T-helper 1 cell treated with Interleukin-12 subunit alpha and Interleukin-12 subunit beta and Interleukin-4 antibody, amounts not matched to agents 30 μg/mL and 1 μg/mL, for 36 hours (primary cell): Measurements from ENCODE around the gene FOXP4.
"Not testable (repeated sequence)": the region's sequence is repeated elsewhere in the genome, so short reads cannot be mapped to it uniquely, and the experiment has no call there.

Source experiments
- H3K27ac Mint-ChIP-seq: one replicate; pipeline ENCODE4 v1.8.0; 2021; ENCODE audit warnings: mild to moderate bottlenecking, mixed read lengths
- H3K27me3 Mint-ChIP-seq: one replicate; pipeline ENCODE4 v1.8.0; 2021; ENCODE audit warnings: low read depth, mixed read lengths
- H3K36me3 Mint-ChIP-seq: one replicate; pipeline ENCODE4 v1.8.0; 2021; ENCODE audit warnings: low read depth, mixed read lengths
- H3K4me1 Mint-ChIP-seq: one replicate; pipeline ENCODE4 v1.8.0; 2021; ENCODE audit warnings: low read depth, mixed read lengths
- H3K4me3 Mint-ChIP-seq: one replicate; pipeline ENCODE4 v1.8.0; 2021; ENCODE audit warnings: mild to moderate bottlenecking, moderate library complexity, mixed read lengths
- H3K9me3 Mint-ChIP-seq: one replicate; pipeline ENCODE4 v1.8.0; 2021; ENCODE audit warnings: mixed read lengths

Gene FOXP4

DNA sequence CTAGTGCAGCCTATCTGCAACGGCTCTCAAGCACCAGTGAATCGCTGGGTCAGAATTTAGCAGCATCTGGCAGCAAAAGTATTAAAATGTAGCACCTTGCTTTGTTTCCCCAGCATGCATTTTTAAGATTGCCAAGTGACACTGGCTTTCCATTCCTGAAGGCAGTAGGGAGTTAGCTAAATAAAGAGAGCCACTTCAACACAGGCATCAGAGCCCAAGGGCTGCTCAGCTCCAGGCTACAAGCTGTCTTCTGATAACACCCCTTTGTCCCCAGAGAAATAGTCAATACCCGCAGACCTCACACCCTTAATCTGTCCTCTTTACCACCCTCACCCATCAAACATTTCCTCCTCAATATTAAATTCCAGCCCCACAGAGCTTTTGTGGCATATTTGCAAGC lies 72.4 kb downstream of the FOXP4 start:
- H3K9me3 Mint-ChIP-seq = peaks cover 9% of the 10 kb centered on the region
- no peaks in the 10 kb centered on the region for H3K36me3 Mint-ChIP-seq
- H3K27ac Mint-ChIP-seq = no peak overlapping the region

DNA sequence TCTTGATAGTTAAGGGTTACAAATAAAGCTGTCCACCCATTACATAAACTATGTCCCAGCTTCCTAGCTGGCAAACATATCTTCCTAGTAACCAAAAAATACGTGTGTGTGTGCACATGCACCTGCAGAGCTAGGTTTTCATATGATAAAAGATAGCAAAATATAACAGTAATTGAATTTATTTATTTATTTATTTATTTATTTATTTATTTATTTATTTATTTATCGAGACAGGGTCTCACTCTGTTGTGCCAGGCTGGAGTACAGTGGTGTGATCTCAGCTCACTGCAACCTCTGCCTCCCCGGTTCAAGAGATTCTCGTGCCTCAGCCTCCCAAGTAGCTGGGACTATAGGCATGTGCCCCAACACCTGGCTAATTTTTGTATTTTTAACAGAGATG lies 73.0 kb downstream of the FOXP4 start:
- H3K27me3 Mint-ChIP-seq = peaks cover 26% of the 10 kb centered on the region
- not testable (repeated sequence) for H3K27ac Mint-ChIP-seq, H3K4me1 Mint-ChIP-seq, H3K4me3 Mint-ChIP-seq, H3K9me3 Mint-ChIP-seq, H3K36me3 Mint-ChIP-seq

More for the DNA sequence above, 72.4 kb downstream of the FOXP4 start:
- Mint-ChIP-seq H3K27me3 (peaks cover 31% of the 10 kb centered on the region), H3K4me1 (no peaks in the 10 kb centered on the region), H3K4me3 (no peak overlapping the region)

DNA sequence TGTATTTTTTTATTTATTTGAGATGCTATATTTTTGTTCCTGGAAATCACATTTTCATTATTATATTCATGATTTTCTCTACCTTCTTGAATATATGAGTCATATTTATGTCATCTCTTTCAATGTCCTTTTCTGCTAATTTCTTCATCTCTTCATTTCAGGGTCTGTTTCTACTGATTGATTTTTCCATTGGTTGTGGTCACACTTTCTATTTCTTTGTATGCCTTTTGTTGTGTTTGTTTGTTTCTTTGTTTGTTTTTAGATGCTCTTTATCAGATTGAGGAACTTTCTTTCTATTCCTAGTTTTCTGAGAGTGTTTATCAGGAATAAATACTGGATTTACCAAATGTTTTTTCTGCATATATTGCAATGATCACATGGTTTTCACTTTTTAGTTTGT lies 75.2 kb downstream of the FOXP4 start:
- no peak overlapping the region for H3K27ac Mint-ChIP-seq
- no peaks in the 10 kb centered on the region for H3K36me3 Mint-ChIP-seq
- peaks cover 9% of the 10 kb centered on the region for H3K9me3 Mint-ChIP-seq
- H3K4me3 Mint-ChIP-seq = no peak overlapping the region
- peaks cover 23% of the 10 kb centered on the region for H3K27me3 Mint-ChIP-seq
- peaks cover 9% of the 10 kb centered on the region for H3K4me1 Mint-ChIP-seq

DNA sequence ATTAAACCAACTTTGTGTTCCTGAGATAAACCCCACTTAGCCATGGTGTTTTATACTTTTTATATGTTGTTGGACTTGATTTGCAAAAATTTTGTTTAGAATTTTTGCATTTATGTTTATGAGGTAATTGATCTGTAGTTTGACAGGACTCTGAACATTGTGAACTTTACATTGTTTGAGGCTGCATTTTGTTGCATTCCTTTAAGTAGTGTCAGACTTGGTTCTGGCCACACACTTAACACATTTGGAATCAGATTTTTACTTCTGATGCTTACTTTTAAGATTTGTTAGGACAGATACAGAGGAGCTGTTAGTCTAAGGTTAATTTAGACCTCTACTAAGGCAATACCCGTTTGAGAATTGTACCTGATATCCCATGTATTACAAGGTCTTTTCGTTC lies 75.6 kb downstream of the FOXP4 start:
- Mint-ChIP-seq H3K4me3 (no peak overlapping the region), H3K27me3 (peaks cover 23% of the 10 kb centered on the region), H3K4me1 (peaks cover 9% of the 10 kb centered on the region), H3K36me3 (no peaks in the 10 kb centered on the region), H3K27ac (no peak overlapping the region), H3K9me3 (peaks cover 9% of the 10 kb centered on the region)

DNA sequence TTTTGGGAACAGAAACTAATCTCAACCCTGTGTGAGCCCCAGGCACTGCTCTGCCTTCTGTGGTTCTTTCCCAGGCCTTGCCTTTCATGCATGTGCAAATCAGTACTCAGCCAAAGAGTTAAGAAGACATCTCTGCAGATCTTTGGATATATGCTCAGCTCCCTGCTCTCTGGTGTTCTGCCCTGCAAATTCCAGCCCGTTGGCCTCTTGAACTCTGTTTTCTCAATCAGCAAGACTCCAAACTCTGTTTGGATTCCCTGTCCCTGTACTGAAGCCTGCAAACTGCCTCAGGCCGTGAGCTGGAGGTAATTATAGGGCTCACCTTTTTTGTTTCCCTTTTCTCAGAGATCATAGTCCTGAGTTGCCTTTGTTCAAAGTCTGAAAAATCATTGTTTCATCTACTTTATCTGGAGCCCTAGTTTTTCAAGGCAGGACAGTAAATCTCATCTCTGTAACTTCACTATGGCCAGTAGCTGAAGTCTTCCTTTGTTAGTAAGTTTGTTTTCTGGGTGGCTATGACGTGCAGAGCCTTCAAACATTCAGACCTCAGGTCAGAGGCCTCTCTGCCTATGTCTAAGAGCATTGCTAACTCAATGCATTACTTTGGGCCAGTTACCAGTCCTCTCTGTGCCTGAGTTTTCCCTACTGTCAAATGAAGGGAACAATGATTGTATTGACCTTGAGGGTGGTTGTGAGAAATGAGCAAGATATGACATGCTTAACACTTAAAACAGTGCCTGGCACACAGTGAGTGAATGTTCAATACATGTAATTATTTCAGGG lies 76.2 kb downstream of the FOXP4 start:
- no peak overlapping the region for H3K27ac Mint-ChIP-seq
- H3K36me3 Mint-ChIP-seq = no peaks in the 10 kb centered on the region
- H3K4me1 Mint-ChIP-seq = peaks cover 9% of the 10 kb centered on the region
- H3K4me3 Mint-ChIP-seq = no peak overlapping the region
- H3K27me3 Mint-ChIP-seq = peaks cover 23% of the 10 kb centered on the region
- H3K9me3 Mint-ChIP-seq = peaks cover 9% of the 10 kb centered on the region

DNA sequence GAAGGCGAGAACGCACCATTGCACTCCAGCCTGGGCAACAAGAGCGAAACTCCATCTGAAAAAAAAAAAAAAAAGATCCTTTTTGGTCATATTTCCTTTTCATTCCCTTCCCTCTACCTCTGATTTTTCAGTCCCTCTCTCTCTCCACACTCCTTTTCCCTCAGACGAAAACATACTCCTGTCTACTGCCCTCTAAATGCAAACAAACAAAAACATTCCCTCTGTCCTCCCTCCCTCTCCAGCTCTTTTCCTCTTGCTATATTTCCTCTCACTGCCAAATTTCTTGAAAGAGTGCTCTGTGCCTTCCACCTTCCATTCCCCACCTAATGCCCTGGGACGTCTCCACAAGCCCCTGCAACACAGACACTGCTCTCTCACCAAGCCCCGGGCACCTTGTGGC lies 77.1 kb downstream of the FOXP4 start:
- H3K9me3 Mint-ChIP-seq = peaks cover 9% of the 10 kb centered on the region
- H3K4me3 Mint-ChIP-seq = no peak overlapping the region
- H3K36me3 Mint-ChIP-seq = no peaks in the 10 kb centered on the region
- no peak overlapping the region for H3K27ac Mint-ChIP-seq
- H3K4me1 Mint-ChIP-seq = peaks cover 9% of the 10 kb centered on the region
- peaks cover 29% of the 10 kb centered on the region for H3K27me3 Mint-ChIP-seq

DNA sequence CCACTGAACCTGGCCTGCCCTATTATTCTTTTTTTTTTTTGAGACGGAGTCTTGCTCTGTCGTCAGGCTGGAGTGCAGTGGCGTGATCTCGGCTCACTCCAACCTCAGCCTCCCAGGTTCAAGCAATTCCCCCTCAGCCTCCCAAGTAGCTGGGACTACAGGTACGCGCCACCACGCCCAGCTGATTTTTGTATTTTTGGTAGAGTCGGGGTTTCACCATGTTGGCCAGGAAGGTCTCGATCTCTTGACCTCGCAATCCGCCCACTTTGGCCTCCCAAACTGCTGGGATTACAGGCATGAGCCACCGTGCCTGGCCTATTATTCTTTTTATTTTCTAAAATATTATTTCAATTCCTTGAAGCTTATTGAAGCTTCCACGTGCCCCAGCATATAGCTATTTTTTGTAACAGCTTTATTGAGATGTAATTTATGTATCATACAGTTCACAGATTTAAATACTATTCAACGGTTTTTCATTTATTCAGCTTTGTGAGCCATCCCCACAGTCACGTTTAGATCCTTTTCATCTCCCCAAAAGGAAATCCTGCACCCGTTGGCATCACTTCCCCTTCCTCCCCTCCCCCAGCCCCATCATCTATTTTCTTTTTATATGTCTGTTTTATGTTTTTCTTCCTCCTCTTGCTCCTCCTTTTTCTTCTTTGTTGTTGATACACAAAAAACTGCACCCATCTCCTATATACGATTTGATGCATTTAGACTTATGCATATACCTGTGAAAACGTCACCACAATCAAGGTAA lies 78.6 kb downstream of the FOXP4 start:
- H3K36me3 Mint-ChIP-seq = no peaks in the 10 kb centered on the region
- no peak overlapping the region for H3K27ac Mint-ChIP-seq
- peaks cover 9% of the 10 kb centered on the region for H3K4me1 Mint-ChIP-seq
- H3K27me3 Mint-ChIP-seq = peaks cover 31% of the 10 kb centered on the region
- H3K9me3 Mint-ChIP-seq = peaks cover 9% of the 10 kb centered on the region
- no peak overlapping the region for H3K4me3 Mint-ChIP-seq

DNA sequence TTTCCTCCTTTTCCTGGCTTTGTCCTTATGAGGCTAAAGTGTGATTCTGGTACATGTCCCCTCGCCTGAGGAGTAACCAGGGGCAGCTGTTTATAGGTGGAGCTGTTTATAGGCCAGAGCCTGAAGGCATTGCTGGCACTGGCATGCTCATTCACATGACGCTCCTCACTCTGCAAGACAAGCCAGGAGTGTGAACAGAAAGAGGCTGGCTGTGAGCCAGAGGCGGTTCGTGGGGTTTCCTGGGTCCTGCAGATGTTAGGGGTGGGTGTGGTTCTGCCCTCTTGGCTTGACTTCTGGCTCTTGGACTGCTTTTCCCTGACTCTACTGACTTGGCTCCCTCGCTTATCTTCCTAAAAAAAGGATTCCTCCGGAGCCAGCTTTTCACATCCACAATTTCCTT lies 79.3 kb downstream of the FOXP4 start:
- Mint-ChIP-seq H3K4me3 (no peak overlapping the region), H3K9me3 (peaks cover 9% of the 10 kb centered on the region), H3K27me3 (peaks cover 31% of the 10 kb centered on the region), H3K36me3 (no peaks in the 10 kb centered on the region), H3K4me1 (peaks cover 9% of the 10 kb centered on the region), H3K27ac (no peak overlapping the region)

DNA sequence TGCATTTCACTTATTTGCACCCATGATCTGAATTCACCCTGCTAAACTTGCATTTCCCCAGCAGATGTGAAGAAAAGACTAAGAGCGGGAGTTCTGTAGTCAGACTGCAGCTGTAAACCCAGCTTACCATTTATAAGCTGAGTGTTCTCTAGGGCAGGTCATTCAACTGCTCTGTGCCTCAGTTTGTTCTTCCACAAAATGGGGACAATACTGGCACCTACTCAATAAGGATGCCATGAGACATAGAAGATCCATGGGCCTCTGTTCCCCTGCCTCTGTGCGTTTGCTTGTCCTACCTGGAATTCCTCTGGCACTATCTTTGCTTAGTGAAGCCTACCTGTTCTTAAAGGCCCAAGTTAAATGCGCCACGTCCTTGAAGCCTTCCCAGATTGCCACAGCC lies 79.8 kb downstream of the FOXP4 start:
- Mint-ChIP-seq H3K27me3 (peaks cover 34% of the 10 kb centered on the region), H3K4me3 (no peak overlapping the region), H3K9me3 (peaks cover 9% of the 10 kb centered on the region), H3K36me3 (no peaks in the 10 kb centered on the region), H3K4me1 (peaks cover 9% of the 10 kb centered on the region), H3K27ac (no peak overlapping the region)

DNA sequence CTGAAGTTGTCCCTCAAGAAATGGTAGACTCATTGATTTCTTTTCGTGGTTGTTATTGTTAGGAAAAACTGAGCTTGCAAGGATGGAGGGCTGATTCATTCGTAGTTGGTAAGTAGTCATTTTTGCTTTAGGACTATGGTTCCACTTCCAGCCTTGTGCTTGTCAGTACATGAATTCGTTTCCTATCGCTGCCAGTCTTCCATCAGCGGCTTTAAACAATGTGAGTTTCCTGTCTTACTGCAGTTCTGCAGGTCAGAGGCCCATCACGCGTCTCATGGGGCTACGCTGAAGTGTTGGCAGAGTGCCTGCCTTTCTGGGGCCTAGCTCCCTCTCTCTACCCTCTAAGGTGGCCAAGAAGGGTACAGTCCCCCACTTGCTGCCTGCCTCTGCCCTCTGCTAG lies 80.7 kb downstream of the FOXP4 start:
- peaks cover 27% of the 10 kb centered on the region for H3K27me3 Mint-ChIP-seq
- H3K27ac Mint-ChIP-seq = no peak overlapping the region
- no peak overlapping the region for H3K4me3 Mint-ChIP-seq
- H3K36me3 Mint-ChIP-seq = no peaks in the 10 kb centered on the region
- peaks cover 1% of the 10 kb centered on the region for H3K9me3 Mint-ChIP-seq
- peaks cover 9% of the 10 kb centered on the region for H3K4me1 Mint-ChIP-seq

DNA sequence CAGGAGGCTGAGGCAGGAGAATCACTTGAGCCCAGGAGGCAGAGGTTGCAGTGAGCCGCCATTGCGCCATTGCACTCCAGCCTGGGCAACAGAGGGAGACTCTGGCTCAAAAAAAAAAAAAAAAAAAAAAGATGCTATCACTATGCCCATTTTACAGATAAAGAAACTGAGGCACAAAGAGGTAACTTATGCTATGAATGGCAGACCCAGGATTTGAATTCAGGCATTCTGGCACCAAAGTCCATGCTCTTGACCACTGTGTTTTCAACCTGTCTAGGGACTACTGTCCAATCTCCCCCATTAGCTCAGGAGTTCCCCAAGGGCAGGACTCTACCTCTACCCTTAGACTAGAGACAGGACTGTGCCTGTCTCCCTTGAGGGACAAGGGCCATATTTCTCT lies 82.9 kb downstream of the FOXP4 start:
- H3K9me3 Mint-ChIP-seq = no peaks in the 10 kb centered on the region
- H3K27me3 Mint-ChIP-seq = peaks cover 24% of the 10 kb centered on the region
- H3K4me3 Mint-ChIP-seq = no peak overlapping the region
- H3K27ac Mint-ChIP-seq = no peak overlapping the region
- H3K4me1 Mint-ChIP-seq = peaks cover 9% of the 10 kb centered on the region
- H3K36me3 Mint-ChIP-seq = no peaks in the 10 kb centered on the region

DNA sequence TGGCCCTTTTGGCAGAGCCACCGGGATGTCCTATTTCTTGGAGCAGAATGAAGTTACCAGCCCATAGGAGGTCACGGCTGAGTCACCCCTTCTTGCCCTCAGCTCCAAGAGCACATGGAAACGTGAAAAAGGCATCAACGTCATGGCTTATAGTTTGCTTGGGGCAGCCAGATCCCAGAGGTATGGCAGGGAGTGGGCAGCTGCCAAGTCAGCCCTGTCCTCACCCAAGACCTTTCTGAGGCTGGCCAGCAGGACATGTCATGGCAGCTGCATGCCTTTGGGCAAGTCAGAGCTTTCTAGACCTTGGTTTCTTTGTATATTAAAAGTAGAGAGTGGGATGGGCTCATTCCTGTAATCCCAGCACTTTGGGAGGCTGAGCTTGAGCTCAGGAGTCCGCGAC lies 83.9 kb downstream of the FOXP4 start:
- no peak overlapping the region for H3K4me3 Mint-ChIP-seq
- no peak overlapping the region for H3K27ac Mint-ChIP-seq
- no peaks in the 10 kb centered on the region for H3K9me3 Mint-ChIP-seq
- peaks cover 7% of the 10 kb centered on the region for H3K4me1 Mint-ChIP-seq
- H3K36me3 Mint-ChIP-seq = no peaks in the 10 kb centered on the region
- H3K27me3 Mint-ChIP-seq = peaks cover 33% of the 10 kb centered on the region

DNA sequence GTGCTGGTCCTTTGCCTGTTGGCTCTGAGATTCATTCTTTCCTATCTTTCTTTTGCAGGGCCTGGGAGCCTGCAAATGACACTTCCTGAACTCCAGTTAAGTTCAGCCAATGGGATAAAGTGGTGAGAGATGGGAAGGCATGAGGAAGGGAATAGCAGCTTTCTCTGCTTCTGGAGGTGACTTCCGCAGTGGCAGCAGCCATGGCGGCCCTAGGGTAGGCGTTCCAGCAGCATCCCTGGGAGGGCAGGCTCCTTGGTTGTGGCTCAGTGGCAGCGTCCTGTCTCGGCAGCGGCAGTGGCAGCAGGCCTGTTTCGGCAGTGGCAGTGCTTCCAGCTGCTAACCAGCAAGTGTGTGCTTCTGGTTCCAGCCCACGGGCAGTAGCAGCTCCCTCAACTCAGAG lies 84.8 kb downstream of the FOXP4 start:
- Mint-ChIP-seq H3K27ac (no peak overlapping the region), H3K27me3 (peaks cover 38% of the 10 kb centered on the region), H3K9me3 (no peaks in the 10 kb centered on the region), H3K4me3 (no peak overlapping the region), H3K36me3 (no peaks in the 10 kb centered on the region), H3K4me1 (no peaks in the 10 kb centered on the region)

DNA sequence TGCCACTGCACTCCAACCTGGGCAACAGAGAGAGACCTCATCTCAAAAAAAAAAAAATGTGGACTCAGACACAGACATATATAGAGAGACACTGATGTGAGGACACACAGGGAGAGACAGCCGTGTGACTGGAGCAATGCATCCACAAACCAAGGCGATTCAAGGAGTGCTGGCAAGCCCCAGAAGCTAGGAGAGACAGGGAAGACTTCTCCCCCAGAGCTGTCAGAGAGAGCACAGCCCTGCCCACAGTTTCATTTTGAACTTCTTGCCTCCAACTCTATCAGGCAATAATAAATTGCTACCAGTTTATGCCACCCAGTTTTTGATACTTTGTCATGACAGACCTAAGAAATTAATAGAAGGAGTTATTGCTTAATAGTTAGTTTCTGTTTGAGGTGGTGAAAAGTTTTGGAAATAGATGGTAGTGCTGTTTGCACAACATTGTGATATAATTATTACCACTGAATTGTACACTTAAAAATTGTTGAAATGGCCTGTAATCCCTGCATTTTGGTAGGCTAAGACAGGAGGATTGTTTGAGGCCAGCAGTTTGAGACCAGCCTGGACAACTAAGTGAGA lies 87.0 kb downstream of the FOXP4 start:
- H3K9me3 Mint-ChIP-seq = no peaks in the 10 kb centered on the region
- no peak overlapping the region for H3K27ac Mint-ChIP-seq
- H3K4me1 Mint-ChIP-seq = no peaks in the 10 kb centered on the region
- H3K4me3 Mint-ChIP-seq = no peak overlapping the region
- peaks cover 49% of the 10 kb centered on the region for H3K27me3 Mint-ChIP-seq
- H3K36me3 Mint-ChIP-seq = no peaks in the 10 kb centered on the region

DNA sequence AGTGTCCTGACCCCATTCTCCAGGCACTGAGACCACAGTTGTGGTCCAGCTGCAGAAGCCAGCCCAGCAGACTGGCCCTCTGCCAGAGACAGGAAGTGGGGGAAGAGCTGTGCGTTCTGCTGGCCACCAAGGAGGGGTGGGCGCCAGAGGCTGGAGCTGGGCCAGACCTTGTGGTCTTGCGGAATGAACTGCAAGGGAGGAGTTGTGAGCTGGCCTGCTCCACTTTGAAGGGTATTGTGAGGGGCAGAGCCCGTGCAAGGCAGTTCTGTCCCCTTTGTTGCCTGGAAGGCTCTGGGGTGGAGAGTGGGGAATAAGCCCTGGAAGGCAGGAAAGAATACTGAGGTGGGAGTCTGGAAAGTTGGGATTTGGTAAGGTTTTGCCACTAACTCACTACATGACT lies 88.5 kb downstream of the FOXP4 start:
- no peaks in the 10 kb centered on the region for H3K36me3 Mint-ChIP-seq
- H3K27ac Mint-ChIP-seq = no peak overlapping the region
- H3K9me3 Mint-ChIP-seq = no peaks in the 10 kb centered on the region
- H3K4me1 Mint-ChIP-seq = no peaks in the 10 kb centered on the region
- no peak overlapping the region for H3K4me3 Mint-ChIP-seq
- peaks cover 55% of the 10 kb centered on the region for H3K27me3 Mint-ChIP-seq
